SK-N-SH (cell line): ENCODE results near the gene POTEJ. TPM values are rescaled to one million over a fixed set of nuclear protein-coding genes. Genes with fewer than 3 reads are reported as not detected.
"Not testable (repeated sequence)": the region's sequence is repeated elsewhere in the genome, so short reads cannot be mapped to it uniquely, and the experiment has no call there.

Experiments
- CTCF ChIA-PET: fragments of 300-600, 350-600 bp; formaldehyde crosslinking; extraction: SDS; loops from one replicate; lab custom pipeline; 2021; lab: Yijun Ruan, JAX
- POLR2A ChIA-PET: fragments of 350-600 bp; sonication (Branson Sonifier 250); formaldehyde crosslinking; extraction: SDS; loops from one replicate; lab custom pipeline; 2020; ENCODE audit warnings: antibody characterized with exemption, inconsistent platforms; lab: Yijun Ruan, JAX
- DNase-seq: peaks from one replicate; pipeline ENCODE4 v3.0.0; 2012
- H2AFZ ChIP-seq: fragments of 200-600 bp; sonication (generic); 2 replicates; pipeline ENCODE4 v1.8.1; 2016; ENCODE audit warnings: antibody characterized with exemption, mild to moderate bottlenecking, low read depth
- H3F3A ChIP-seq: fragments of 200-600 bp; sonication (generic); replicated peaks from 2 replicates; pipeline ENCODE3; 2016; ENCODE audit warnings: antibody characterized with exemption, mild to moderate bottlenecking; ENCODE audit not compliant: insufficient read depth
- H3K27ac ChIP-seq, 2 experiments: fragments of 200-500 bp in 1 of 2; fragments of 200-600 bp in 1 of 2; sonication (Bioruptor generic) in 1 of 2; sonication (generic), shearing (Covaris generic) in 1 of 2; 2 replicates each; pipeline versions ENCODE4 v1.5.1 to v1.6.1; 2014 to 2016; ENCODE audit warnings: low read depth in 2 of 2, inconsistent platforms in 1 of 2, low read length in 1 of 2, mild to moderate bottlenecking in 1 of 2, mixed read lengths in 1 of 2
- H3K27me3 ChIP-seq: fragments of 200-600 bp; sonication (generic), shearing (Covaris generic); 2 replicates; pipeline ENCODE4 v1.6.1; 2016; ENCODE audit warnings: mixed run types; ENCODE audit not compliant: insufficient read depth
- H3K36me3 ChIP-seq, 2 experiments: fragments of 200-500 bp in 1 of 2; fragments of 200-600 bp in 1 of 2; sonication (Bioruptor generic) in 1 of 2; sonication (generic) in 1 of 2; replicated peaks in 1 of 2; 2 replicates each; pipeline versions ENCODE3 to v1.5.1; 2014 to 2016; ENCODE audit warnings: low read length in 1 of 2, mild to moderate bottlenecking in 1 of 2; ENCODE audit not compliant: insufficient read depth in 2 of 2, control insufficient read depth in 1 of 2
- H3K4me1 ChIP-seq, 2 experiments: fragments of 200-500 bp in 1 of 2; fragments of 200-600 bp in 1 of 2; sonication (Bioruptor generic) in 1 of 2; sonication (generic), shearing (Covaris generic) in 1 of 2; 2 replicates each; pipeline versions ENCODE4 v1.5.1 to v1.6.1; 2014 to 2016; ENCODE audit warnings: low read depth in 1 of 2, low read length in 1 of 2, mixed run types in 1 of 2; ENCODE audit not compliant: insufficient read depth in 2 of 2, control insufficient read depth in 1 of 2
- H3K4me2 ChIP-seq: fragments of 200-600 bp; sonication (generic), shearing (Covaris generic); 2 replicates; pipeline ENCODE4 v1.6.1; 2017; ENCODE audit warnings: mixed run types
- H3K4me3 ChIP-seq, 2 experiments: fragments of 200-500 bp in 1 of 2; fragments of 200-600 bp in 1 of 2; sonication (Bioruptor generic) in 1 of 2; sonication (generic), shearing (Covaris generic) in 1 of 2; 2 replicates each; pipeline versions ENCODE4 v1.5.1 to v1.8.1; 2014 to 2016; ENCODE audit warnings: low read depth in 2 of 2, inconsistent platforms in 1 of 2, low read length in 1 of 2, mild to moderate bottlenecking in 1 of 2, mixed read lengths in 1 of 2, moderate library complexity in 1 of 2
- H3K79me2 ChIP-seq: fragments of 200-600 bp; sonication (generic); 2 replicates; pipeline ENCODE4 v1.8.1; 2017; ENCODE audit warnings: mild to moderate bottlenecking; ENCODE audit not compliant: insufficient read depth
- H3K9ac ChIP-seq: fragments of 200-600 bp; sonication (generic); 2 replicates; pipeline ENCODE4 v1.6.1; 2017; ENCODE audit warnings: mixed run types
- H3K9me2 ChIP-seq: fragments of 200-600 bp; sonication (generic); 2 replicates; pipeline ENCODE4 v1.6.1; 2017; ENCODE audit warnings: mixed run types
- H3K9me3 ChIP-seq: fragments of 200-600 bp; sonication (generic); 2 replicates; pipeline ENCODE4 v1.6.1; 2017; ENCODE audit warnings: mixed run types, mild to moderate bottlenecking, moderate library complexity
- H4K20me1 ChIP-seq: fragments of 200-600 bp; sonication (generic); 2 replicates; pipeline ENCODE4 v1.6.1; 2017; ENCODE audit warnings: mild to moderate bottlenecking, mixed run types; ENCODE audit not compliant: insufficient read depth
- WGBS: methylation state at CpG from one replicate; pipeline ENCODE4 v1.1.6; 2017; ENCODE audit warnings: low lambda C conversion rate; 5-methylcytosine and 5-hydroxymethylcytosine counted together
- polyA plus RNA-seq, 3 experiments: library from polyadenylated mRNA; depleted of rRNA; stranded (reverse); fragments of >200 nt; gene quantifications; 2 replicates each; pipeline ENCODE4 v1.2.3, GENCODE V29; 2012

The POTEJ gene
- polyA plus RNA-seq (2012; rRNA removed) = not detected in 2 replicates
- not detected in 2 replicates for polyA plus RNA-seq (2012; cell fraction: cytosol; rRNA removed)
- polyA plus RNA-seq (2012; cell fraction: nucleus; rRNA removed) = not detected in 2 replicates

- WGBS = no CpG with 5 or more reads among the region's 13 CpGs
- CTCF ChIA-PET, H2AFZ ChIP-seq, H3F3A ChIP-seq, H3K9ac ChIP-seq, H3K9me2 ChIP-seq, H3K4me3 ChIP-seq, H3K79me2 ChIP-seq, DNase-seq, H4K20me1 ChIP-seq, POLR2A ChIA-PET, H3K4me2 ChIP-seq, H3K36me3 ChIP-seq, H3K27me3 ChIP-seq, H3K4me1 ChIP-seq, H3K9me3 ChIP-seq, H3K27ac ChIP-seq: not testable (repeated sequence)
Observed at GRCh38 chr2:130611140-130611539, at the start of gene POTEJ. TSS of gene POTEJ (plus strand) at chr2:130611440. CDS start at chr2:130611533, 93 bp downstream.

DNA sequence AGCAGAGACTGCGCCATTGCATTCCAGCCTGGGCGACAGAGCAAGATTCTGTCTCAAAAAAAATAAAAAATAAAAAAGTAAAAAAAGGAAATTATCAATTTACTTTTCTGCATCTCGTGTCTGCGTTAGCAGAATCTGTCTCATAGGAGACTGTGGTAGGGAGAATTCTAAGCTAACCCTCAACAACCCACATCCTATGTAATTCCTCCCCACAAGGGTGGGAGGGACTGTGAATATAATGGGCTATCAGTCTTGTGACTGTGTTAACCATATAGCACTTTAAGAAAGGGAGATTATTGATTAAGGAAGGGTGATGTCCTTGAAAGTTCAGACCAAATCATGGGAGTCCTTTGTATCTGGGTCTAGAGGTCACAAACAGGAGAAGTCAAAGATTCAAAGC is 45.1 kb upstream of the POTEJ start:
- no CpG with 5 or more reads among the region's 4 CpGs for WGBS
- H3F3A ChIP-seq, H3K27ac ChIP-seq, H3K36me3 ChIP-seq, POLR2A ChIA-PET, H3K9me3 ChIP-seq, H4K20me1 ChIP-seq, H2AFZ ChIP-seq, H3K4me1 ChIP-seq, H3K9ac ChIP-seq, H3K79me2 ChIP-seq, H3K9me2 ChIP-seq, H3K27me3 ChIP-seq, H3K4me3 ChIP-seq, CTCF ChIA-PET, DNase-seq, H3K4me2 ChIP-seq: not testable (repeated sequence)

- H3K9ac ChIP-seq, H3K9me2 ChIP-seq, H2AFZ ChIP-seq, H3K4me3 ChIP-seq, DNase-seq, H4K20me1 ChIP-seq, H3K27me3 ChIP-seq, CTCF ChIA-PET, H3K79me2 ChIP-seq, H3K4me2 ChIP-seq, H3F3A ChIP-seq, H3K9me3 ChIP-seq, H3K27ac ChIP-seq, POLR2A ChIA-PET, H3K36me3 ChIP-seq, H3K4me1 ChIP-seq: not testable (repeated sequence)
- no CpG with 5 or more reads among the region's 3 CpGs for WGBS
Observed at GRCh38 chr2:130571929-130572328, 39.3 kb upstream of the POTEJ start.

DNA sequence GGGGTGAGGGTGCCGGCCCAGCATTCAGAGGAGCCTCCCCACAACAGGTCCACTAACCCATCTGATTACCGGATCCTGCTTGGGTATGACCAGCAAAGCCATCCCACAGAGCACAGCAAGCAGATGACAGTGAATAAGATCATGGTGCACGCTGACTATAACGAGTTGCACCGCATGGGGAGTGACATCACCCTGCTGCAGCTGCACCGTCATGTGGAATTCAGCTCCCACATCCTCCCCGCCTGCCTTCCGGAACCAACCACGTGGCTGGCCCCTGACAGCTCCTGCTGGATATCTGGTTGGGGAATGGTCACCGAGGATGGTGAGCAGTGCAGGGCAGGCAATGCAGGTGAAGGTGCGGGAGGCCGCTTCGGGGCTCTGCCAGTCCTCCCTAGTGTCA is 37.0 kb upstream of the POTEJ start:
- WGBS = 54% methylated on average over 7 of the region's 13 CpGs
- H3K9ac ChIP-seq, POLR2A ChIA-PET, H3K4me2 ChIP-seq, H3K27ac ChIP-seq, H3K36me3 ChIP-seq, H3K9me3 ChIP-seq, H4K20me1 ChIP-seq, H3K4me3 ChIP-seq, H3K9me2 ChIP-seq, H3K4me1 ChIP-seq, H3K79me2 ChIP-seq, CTCF ChIA-PET, H2AFZ ChIP-seq, H3F3A ChIP-seq, H3K27me3 ChIP-seq, DNase-seq: not testable (repeated sequence)

DNA sequence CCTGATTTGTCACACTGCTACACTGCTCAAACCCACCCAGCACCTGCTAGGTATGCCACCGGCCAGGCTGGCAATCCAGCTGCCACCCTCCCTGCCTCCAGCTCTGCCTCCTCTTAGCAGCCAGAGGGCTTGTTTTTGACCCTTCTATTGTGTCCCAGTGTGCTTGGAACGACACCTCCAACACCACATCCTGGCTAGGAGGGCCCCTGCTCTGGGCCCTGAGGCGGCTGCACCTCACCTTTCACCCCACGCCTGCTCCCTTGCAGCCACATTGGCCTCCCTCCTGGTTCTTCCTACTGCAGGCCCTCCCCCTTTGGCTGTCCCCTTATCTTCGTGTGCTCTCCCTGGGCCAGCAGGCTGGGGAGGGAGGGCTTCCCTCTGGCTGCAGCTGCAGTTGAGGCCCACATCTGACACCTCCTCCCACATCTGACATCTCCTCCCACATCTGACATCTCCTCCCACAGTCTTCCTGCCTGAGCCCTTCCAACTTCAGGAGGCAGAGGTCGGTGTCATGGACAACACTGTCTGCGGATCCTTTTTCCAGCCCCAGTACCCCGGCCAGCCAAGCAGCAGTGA is 34.9 kb upstream of the POTEJ start:
- H3K4me1 ChIP-seq, H3K36me3 ChIP-seq, H3K79me2 ChIP-seq, H3F3A ChIP-seq, H3K27me3 ChIP-seq, H2AFZ ChIP-seq, DNase-seq, H3K4me3 ChIP-seq, CTCF ChIA-PET, H3K9me3 ChIP-seq, H3K4me2 ChIP-seq, H3K9ac ChIP-seq, H3K27ac ChIP-seq, H3K9me2 ChIP-seq, H4K20me1 ChIP-seq, POLR2A ChIA-PET: not testable (repeated sequence)
- no CpG with 5 or more reads among the region's 8 CpGs for WGBS

DNA sequence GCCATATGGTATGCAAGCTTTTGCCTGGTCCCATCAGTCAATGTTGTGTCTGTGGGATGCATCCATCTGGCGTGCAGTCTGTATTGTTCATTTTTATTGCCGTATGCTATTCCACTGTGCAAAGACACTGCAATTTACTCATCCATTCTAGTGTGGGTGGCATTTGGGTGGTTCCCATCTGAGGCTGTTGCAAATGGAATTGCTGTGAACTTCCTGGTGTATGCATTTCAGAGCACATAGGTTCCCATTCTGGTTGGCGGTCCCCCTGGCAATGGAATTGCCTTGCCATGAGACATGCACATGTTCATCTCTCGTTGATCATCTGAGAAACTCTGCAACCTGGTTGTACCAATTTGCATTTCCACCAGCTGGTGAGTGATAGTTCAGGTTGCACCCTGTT is 33.7 kb upstream of the POTEJ start:
- H2AFZ ChIP-seq, H3K9me3 ChIP-seq, H3K27ac ChIP-seq, H3K9me2 ChIP-seq, H3K4me3 ChIP-seq, CTCF ChIA-PET, H4K20me1 ChIP-seq, DNase-seq, H3F3A ChIP-seq, POLR2A ChIA-PET, H3K36me3 ChIP-seq, H3K9ac ChIP-seq, H3K4me1 ChIP-seq, H3K27me3 ChIP-seq, H3K79me2 ChIP-seq, H3K4me2 ChIP-seq: not testable (repeated sequence)
- no CpG with 5 or more reads among the region's 4 CpGs for WGBS
